GM21367 (cell line): ENCODE measurements around the gene TOMT.

ENCODE experiments used
- ATAC-seq: cut with Tn5 transposase; IDR thresholded peaks from one replicate; pipeline ENCODE4 v1.9.1; 2021; ENCODE audit not compliant: unreplicated experiment

The TOMT gene

GRCh38 chr11:72157131-72157530 is 51.4 kb downstream of the TOMT start:
- ATAC-seq: no peak
